NCI-H146 treated with DMSO at 0.1 percent for 48 hours (cell line): ENCODE results near the gene UTRN.

Experiments
- DNase-seq: peaks from one replicate; lab custom pipeline; 2025; ENCODE audit not compliant: unreplicated experiment; lab: John Stamatoyannopoulos, UW

Gene UTRN

DNA sequence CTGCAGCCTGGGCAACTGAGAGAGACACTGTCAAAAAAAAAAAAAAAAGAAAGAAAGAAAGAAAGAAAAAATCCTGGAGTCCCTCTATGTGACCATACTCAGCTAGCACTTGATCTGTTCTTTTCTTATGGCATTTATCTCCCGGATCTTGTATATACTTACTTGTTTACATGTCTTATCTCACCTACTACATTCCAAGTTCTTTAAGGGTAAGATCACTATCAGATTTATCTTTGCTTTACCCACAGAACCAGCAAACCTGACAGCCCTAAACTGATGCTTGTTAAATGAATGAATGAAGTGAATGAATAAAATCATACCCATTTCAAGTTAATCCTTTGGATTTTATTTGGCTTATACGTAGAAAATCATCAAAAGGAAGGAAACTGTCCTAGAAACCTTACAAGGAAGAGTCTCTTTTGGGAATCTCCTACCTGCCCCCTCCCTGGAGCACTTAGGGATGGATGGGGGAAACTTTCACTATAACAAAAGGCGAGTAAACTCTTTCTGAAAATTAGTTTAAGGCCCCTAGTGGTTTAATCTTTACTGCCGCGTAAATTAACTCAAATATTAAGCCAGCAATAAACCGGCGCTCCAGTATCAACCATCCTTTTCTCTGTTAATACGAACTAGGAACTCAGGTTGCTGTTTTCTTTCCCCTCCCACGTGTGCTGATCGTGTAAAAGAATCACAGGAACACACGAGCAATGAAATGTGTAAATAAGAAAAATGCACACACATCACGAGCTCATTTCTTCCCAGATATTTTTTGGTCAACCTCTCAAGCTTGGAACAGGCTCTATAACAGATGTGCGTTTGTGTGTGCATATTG lies 1.3 kb upstream of the UTRN start:
- DNase-seq = no peak

DNA sequence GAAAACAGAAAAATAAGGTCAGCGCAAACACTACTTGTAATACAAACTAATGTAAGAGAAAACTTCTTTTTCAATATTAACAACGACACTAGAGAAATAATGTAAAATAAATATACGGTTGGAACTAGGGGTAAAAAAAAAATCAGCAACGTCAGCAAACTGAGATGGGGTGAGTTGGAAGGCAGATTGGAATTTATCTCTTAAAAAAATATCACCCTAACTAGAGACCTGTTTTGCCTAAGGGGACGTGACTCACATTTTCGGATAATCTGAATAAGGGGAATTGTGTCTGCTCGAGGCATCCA lies 705 bp upstream of the UTRN start:
- no peak for DNase-seq

DNA sequence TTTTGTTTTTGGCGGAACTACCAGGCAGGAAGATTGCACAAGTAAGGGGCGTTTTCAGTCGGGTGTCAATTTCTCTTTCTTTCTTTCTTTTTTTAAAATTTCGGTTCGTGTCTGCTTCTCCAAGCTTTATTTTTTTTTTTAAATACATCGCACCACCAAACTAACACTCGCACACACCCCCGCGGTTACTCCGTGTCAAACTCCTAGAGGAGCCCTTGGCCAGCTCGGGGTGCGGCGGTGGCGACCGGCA lies 338 bp downstream of the UTRN start:
- DNase-seq = no peak

DNA sequence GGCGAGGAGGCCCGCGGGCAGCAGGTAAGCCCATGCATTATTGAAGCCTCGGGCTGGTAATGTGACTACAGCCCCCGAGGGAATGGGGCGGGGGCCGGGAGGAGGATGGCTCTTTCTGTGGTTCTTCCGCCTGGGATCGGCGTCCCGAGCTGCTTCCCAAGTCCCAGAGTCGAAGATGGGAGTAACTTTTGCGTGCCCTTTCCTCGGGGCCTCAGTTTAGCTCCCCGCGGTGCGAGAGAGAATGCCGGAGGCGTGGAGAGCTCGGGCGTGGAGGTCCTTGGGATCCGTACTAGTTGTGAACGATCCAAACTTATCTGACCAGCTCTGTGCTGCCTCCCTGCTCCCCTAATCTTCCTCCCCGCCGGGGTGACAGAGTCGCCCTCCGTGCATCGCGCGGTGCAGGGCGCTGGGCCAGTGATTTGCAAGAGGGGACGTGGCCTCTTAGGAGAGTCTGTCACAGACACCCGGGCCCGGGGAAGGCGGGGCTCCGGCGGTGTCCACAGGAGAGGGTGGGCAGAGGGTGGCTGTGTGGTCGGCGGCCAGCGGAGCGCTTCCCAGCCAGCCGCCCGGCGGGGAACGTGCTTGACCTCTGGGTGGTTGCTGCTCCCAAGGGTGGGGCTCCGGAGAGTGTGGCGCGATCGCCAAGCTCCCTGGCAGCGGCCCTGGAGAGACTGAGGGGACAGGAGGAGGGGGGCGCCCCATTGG lies 815 bp downstream of the UTRN start:
- DNase-seq = no peak

DNA sequence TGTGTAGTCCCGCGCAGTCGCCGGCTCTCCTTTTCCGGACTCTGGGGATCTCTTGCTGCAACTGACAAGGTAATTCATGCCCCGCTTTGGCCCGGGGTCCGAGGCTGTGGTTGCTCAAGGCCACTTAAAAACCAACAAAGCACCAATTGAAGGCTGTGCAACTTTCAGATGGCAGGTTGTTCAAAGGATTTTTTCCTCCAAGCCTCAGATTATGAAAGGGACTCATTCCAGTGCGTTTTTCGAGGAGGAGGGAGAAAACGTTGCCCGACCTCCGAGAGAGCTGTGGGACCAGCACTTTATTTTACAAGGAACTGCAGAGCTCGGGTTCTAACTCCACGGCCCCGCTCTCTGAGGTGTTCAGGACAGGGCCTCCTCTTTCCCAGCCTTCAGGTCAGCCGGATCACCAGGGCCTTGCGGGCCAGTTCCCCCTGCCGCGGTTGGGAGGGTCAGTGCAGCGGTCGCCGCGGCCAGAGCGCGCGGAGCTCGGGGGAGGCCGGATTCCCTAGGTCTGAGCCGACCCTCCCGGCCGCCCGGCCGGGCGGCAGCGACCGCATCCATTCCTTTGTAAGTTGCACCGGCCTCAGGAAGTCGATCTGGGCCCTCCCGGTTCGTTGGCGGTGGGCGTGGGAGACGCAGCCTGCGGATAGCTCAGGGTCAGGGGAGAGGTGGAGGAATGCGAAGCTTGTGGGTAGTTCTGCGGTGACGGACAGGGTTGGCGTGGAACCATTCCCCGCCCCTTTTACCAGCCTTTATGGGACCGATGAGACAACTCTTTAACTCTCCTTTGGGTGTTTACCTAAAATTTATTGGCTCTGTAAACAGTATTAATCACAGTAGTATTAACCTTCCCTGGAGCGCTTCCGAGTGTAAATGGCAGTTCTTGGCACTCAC lies 1.6 kb downstream of the UTRN start:
- DNase-seq = no peak

DNA sequence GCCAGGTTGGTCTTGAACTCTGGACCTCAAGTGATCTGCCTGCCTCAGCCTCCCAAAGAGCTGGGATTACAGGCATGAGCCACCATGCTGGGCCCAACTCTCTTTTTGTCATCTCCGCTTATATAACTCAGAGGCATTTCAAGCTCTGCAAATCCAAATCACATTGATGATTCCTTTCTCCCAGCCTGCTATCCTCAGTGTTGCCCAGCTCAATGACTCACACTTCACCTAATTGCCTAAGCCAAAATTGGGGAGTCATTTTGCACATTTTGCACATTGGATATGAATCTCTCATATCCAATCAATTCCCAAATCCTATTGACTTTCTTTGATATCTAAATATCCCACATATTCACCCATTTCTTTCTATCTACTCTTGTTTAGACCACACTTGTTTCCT lies 3.9 kb downstream of the UTRN start:
- DNase-seq = no peak

DNA sequence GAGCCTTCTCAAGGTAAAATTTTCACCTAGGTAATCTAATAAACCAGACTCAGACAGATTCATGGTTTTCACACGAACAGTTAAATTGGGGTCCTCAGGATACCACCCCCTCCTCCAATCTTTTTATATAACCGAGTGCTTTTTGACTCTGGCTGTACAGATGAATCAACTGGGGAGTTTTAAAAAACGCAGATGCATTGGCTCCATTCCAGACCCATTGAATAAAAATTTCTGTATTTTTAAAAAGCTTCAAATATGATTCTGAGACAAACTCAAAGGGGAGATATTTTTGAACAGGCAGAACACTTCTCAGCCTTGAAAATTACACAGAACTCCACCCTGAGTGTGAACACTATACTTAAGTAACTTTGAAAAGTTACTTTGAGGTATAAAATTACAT lies 7.2 kb downstream of the UTRN start:
- no peak for DNase-seq

DNA sequence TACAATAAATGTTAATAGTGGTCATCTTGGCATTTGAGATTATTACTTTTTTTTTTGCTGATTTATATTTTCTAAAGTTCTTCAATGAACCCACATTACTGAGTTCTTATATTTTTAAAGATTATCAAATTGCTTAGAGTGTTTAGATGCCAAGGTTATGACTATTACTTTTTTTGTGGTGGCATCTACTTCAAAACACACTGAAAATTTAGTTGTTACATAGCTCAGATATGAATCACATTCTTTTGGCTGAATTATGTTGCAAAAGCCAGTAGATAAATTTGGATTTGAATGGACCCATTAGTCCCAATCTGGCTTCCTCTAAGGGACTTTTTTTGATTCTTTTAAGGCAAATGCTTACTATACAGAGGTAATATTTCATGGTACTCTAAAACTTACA lies 8.9 kb downstream of the UTRN start:
- no peak for DNase-seq

DNA sequence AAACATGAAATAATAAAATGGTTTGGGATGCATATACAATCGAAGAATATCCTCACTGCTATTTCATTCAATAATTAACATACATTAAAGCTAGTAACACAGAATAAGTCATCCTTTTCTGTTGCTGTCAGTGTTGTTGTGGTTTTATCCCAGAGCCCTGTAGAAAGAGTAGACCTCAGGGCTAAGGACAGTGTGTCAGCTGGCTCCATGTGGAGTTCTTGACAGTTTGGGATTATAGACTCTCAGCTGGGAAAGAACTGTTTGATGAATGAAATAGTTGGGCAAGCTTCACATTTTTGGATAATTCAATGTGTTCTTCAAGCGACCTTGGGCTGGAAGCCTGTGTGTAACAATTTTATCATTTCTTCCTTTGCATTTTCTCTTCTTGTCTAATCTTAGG lies 10.1 kb downstream of the UTRN start:
- no peak for DNase-seq

DNA sequence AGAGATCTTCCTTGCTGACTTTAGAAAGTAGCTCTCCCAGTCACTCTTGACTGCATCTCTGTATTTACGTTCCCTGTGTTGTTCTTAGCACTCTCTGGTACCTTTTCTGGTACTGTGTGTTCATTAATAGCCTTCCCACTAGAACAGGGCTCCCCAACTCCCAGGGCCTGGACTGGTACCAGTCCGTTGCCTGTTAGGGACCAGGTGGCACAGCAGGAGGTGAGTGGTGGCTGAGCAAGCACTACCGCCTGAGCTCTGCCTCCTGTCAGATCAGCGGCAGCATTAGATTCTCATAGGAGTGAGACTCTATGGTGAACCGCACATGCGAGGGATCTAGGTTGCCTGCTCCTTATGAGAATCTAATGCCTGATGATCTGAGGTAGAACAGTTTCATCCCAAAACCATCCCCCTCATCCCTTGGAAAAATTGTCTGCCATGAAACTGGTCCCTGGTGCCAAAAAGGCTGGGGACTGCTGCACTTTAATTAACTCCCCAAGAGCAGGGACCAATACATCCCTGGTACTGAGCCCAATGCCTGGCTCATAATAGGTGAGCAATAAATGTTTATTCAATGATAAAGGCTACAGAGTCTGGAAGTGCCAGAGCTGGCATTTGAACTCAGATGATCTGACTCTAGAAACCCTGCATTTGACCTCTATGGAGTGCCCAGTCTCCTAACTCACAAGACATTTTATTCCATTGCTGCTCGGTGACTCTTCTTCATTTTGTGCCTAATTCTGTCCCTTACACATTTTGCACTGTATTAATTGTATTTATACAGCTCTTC lies 11.0 kb downstream of the UTRN start:
- DNase-seq = no peak

DNA sequence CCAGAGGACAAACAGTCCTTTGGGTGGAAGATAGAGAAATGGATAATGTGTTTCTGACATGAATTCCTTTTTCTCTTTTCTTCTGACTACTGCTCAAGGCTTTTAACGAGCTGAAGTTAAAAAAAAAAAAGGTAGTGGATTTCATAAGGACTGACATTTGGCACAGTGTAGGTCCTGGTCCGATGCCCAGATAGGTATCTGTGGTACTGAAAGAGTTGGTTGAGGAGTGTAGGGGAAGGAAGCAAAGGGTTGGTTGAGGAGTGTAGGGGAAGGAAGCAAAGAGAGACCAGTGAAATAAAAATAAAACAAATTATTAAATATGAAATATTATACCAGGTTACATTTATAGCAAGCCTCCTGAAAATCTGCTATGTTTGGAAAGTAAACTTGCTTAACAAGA lies 11.8 kb downstream of the UTRN start:
- no peak for DNase-seq

DNA sequence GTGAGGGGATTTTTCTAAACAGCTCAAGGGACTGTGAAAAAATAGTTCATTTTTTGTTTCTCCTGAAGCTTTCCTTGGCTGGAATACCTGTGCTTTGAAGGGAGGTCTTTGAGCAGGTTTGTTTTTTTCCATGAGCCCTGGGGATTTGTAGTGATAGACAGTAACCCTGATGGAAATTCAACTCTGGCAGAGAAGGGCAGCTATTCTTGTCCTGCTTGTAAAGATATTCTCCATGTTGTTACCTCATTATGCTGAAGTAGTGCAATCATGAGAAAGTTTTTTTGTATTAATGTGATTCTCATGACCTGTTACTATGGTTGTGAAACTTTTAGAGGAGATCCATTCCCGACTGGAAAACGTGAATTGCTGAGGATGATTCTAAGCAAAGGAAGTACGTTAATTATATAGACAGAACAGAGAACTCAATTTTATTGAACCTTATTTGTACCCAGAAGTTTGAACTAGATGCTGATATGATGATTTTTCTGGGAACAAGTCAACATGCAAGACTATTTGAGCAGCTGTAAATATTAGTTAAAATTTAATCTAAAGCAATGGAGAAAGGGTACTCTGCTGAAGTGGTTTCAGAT lies 12.5 kb downstream of the UTRN start:
- DNase-seq = no peak

DNA sequence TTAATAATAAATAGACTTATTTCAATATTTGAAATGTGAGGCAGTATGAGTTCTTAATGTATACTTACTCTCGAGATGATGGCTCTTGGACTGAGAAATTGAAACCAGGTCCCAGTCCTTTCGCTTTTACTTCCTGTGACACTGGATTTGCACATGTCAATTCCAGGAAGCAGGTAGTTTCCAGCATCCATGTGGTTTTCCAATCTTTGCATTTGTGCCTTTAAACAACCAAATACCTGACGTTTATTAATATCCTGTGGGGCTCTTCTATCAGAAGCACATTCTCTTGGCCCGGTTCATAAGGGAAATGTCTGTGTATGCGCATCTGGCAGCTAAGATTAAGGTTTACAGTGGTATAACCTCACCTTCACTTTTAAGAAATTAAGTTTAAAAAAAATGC lies 13.1 kb downstream of the UTRN start:
- DNase-seq = no peak

DNA sequence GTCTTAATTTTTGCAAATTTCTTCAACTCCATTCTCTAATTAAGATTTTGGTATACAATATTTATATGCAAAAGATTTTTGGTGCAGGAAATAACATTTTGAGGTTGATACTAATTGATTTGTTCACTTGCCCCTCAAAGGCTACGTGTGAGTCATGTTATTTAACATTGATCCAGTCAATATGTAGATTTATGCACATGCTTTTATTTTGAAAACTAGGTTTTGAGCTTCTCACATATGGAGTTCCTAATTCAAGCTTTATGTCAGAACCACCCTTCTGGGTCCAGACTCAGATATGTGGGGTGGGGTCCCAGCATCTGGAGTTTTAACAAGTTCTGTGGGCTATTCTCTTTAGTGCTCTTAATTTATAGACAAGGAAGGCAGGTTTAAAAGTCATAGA lies 13.8 kb downstream of the UTRN start:
- DNase-seq = no peak

DNA sequence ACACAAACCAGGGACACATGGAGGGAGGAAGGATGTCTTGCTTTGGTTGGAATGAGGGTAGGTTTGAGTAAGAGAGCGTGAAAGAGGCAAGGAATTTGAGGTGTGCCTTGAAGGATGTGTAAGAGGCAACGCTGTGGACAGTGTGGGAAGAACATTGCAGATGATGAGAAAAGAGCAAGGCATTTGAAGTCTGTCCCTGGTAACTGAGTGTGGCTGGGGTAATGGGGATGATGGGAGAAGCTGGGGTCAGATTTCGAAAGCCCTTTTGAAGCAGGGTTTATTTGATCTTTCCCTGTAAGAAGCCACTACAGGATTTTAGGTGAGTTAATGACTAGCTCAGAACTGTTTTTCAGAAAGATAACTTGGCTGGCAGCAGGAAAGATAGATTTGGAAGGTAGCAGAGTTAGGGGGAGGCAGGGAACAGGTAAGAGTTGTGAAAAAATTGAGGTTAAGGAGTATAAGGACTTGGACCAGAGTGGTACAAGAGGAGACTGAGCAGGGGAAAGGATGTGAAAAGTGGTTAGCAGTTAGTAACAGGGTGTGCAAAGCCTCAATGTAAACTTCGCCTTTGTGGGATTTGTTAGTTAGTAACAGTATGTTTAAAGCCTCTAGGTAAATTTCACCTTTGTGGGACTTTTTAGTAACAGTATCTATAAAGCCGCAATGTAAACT lies 17.7 kb downstream of the UTRN start:
- no peak for DNase-seq

DNA sequence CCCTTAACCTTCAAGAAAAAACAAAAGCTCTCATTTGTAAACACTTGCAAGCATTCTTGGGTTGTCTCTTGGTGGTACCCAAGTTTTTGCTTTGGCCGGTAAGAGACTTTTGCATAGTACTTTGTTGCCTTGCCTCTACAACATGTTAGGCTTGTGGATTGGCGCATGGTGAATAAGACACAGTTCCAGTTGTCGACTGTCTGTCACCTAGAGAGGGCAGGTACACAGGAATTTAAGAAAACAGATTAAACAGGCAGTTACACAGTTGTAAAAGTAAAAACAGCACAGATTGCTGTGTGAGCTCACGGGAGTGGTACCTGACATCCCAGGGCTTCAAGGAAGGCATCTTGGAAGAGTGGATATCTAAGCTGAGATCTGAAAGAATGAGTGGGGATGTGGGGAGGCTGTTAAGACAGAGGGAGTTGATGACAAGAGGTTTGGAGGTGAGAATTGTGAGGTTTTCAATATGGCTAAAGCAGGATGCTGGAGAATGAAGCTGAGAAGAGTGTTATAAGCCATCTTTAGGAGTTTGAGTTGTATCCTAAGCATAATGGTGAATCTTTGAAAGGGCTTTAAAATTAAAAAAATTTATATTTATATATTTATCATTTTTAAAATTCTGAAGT lies 19.2 kb downstream of the UTRN start:
- no peak for DNase-seq

DNA sequence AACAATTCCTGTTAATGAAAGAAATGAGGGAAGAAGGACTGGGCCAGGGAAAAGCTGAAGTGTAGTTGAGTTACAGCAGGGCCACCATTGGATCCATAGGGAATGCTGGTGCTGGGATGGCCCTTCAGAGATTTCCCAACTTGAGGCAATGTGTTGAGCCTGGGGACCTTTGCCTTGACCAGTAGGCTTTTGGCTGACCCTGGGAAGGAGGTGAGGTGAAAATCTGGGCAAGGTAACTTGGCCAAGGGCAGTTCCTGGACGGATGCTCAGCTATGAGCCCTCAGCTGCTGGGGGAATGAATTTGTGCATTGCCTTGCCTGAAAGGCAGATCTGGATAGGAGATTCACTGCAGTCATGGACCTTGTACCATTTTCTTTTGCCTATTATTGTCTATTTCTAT lies 20.4 kb downstream of the UTRN start:
- DNase-seq = no peak

DNA sequence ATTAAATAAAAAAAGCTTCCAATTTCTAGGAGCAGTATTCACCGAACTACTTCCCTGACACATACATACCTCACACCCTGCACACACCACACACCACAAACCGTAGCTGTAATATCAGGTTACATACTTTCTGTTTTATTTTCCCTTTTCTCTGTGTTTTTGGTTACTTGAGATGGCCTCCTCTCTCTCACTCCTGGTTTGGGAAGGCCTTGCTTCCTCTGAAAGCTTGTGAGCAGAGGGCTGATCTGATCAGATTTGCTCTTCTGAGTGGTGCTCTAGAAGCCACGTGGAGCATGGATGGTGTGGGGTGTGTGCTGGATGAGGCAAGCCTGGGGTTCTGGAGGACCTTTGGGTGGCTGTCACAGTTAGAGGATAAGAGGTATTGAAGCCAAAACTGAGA lies 20.9 kb downstream of the UTRN start:
- no peak for DNase-seq

DNA sequence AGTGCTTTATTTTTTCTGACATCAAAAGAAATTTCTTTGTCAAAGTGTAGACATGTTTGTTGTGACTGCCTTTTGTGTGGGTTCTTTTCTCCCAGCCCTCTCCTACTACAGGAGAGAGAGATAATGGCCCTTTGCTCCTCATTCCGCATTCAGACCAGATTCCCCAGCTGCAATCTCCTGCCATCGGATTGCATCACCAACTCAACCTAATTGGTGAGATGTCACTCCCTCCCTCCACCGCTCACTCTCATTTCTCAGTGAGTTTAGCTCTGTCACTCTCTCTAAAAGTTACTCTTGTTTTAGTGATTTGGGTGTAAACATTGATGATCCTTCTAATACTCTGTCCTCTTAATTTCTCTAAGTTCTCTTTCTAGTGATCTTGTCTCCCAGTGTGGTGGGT lies 22.7 kb downstream of the UTRN start:
- no peak for DNase-seq

DNA sequence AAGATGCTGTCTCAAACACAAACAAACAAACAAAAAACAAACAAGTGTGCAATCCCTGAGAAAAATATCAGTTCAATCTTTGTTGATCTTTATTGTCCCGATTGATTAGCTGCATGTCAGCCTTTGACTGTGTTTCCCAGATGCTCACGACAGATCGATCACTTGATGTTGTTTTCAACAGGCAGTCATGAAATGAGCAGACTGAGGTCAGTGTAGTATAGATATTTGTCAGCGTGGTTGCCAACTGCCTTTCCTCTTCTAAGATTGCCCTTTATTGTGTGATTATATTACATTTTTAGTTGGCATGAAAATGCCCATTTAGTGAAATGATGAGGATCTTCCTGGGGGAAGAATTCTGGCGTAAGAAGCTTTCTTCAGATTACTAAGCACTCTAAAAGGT lies 25.6 kb downstream of the UTRN start:
- DNase-seq = no peak
